Right lobe of liver (tissue), 4 donors: Measurements from ENCODE around the gene NIT2.

Source experiments
- POLR2A ChIP-seq: fragments of 450-650 bp; IDR thresholded peaks from one replicate; pipeline ENCODE4 v1.6.1; 2017; ENCODE audit warnings: antibody characterized with exemption, mild to moderate bottlenecking
- TF ChIP-seq, protein P1 (sequence below), 4 donors: fragments of 200-600 bp in 3 of 4; fragments of 450-650 bp in 1 of 4; IDR thresholded peaks; one replicate each; pipeline versions ENCODE4 v1.5.1 to v1.8.0; 2016 to 2022; ENCODE audit warnings: antibody characterized with exemption in 4 of 4, mild to moderate bottlenecking in 2 of 4
- donor health status: DM: no; HTN: no; CAD: no.
- donor health status: DM: no; HTN: no; CAD: no.
- donor health status: DM: no; HTN: yes; CAD: no.

DNA sequence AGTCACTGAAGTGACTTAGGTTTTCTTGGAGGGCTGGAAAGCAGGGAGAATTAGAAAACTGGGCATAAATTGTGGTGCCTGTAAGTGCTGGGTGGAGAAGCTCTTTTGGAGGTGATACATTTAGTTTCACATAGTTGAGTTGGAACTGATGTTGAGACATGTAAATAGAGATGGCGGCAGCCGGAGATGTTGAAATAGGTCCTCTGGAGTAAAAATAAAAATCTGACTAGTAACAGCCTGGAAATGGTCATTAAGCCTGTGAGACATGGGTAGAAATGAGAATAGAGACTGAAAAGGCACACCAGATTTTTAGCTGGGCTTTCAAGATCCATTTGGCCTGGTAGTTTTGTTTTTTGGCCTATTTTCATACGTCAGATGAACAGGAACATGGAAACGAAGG is 2.9 kb upstream of the NIT2 start:
- no peak for TF ChIP-seq POLR2A
- TF ChIP-seq, protein P1, sequence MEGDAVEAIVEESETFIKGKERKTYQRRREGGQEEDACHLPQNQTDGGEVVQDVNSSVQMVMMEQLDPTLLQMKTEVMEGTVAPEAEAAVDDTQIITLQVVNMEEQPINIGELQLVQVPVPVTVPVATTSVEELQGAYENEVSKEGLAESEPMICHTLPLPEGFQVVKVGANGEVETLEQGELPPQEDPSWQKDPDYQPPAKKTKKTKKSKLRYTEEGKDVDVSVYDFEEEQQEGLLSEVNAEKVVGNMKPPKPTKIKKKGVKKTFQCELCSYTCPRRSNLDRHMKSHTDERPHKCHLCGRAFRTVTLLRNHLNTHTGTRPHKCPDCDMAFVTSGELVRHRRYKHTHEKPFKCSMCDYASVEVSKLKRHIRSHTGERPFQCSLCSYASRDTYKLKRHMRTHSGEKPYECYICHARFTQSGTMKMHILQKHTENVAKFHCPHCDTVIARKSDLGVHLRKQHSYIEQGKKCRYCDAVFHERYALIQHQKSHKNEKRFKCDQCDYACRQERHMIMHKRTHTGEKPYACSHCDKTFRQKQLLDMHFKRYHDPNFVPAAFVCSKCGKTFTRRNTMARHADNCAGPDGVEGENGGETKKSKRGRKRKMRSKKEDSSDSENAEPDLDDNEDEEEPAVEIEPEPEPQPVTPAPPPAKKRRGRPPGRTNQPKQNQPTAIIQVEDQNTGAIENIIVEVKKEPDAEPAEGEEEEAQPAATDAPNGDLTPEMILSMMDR (IDR thresholded peaks at IDR 0.05): no peak
